ENCODE measurements around the gene TRERF1.

Gene TRERF1

GRCh38 chr6:42392833-42393232, 58.9 kb downstream of the TRERF1 start:
- no peak overlapping the region for H3K27ac ChIP-seq
- no peak for TF ChIP-seq CTCF (conservative IDR thresholded peaks at IDR 0.05)

- H3K27ac ChIP-seq, result no peak overlapping the region
- no peak for TF ChIP-seq CTCF (conservative IDR thresholded peaks at IDR 0.05)
Measured at GRCh38 chr6:42391441-42391840, 60.3 kb downstream of the TRERF1 start.

GRCh38 chr6:42390228-42390934, 61.3 kb downstream of the TRERF1 start:
- no peak overlapping the region for H3K27ac ChIP-seq
- no peak for TF ChIP-seq CTCF (conservative IDR thresholded peaks at IDR 0.05)

- H3K27ac ChIP-seq, result no peak overlapping the region
- no peak for TF ChIP-seq CTCF (conservative IDR thresholded peaks at IDR 0.05)
Measured at GRCh38 chr6:42389736-42390135, 62.0 kb downstream of the TRERF1 start.

GRCh38 chr6:42388046-42388445, 63.7 kb downstream of the TRERF1 start:
- H3K27ac ChIP-seq, result no peak overlapping the region
- TF ChIP-seq CTCF (conservative IDR thresholded peaks at IDR 0.05), result no peak

GRCh38 chr6:42387336-42387735, 64.4 kb downstream of the TRERF1 start:
- TF ChIP-seq CTCF (conservative IDR thresholded peaks at IDR 0.05), result no peak
- H3K27ac ChIP-seq, result no peak overlapping the region

DNA sequence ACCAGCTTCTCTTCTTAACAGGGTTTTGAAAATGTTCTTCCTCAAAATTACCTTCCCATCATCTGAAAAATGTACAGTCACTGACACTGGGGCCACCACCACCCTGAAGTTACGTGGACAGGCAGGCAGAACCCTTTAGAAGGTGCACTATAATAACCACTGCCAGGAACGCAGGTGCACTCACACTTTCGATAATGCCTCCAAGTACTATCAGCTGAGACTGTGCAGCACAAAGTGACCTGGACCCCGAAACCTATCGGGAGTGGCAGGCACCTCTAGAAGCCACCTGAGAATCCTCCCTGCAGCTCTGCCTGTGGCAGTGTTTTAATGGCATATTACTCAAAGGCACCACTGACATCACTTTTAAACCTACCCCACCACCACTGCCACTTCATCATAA, 66.4 kb downstream of the TRERF1 start:
- no peak overlapping the region for H3K27ac ChIP-seq
- TF ChIP-seq CTCF (conservative IDR thresholded peaks at IDR 0.05), result no peak
